ENCODE data around the gene KSR1. TPM values are rescaled to one million over a fixed set of nuclear protein-coding genes. Genes with fewer than 3 reads are reported as not detected.

KSR1 gene
- total and polyA plus RNA-seq, 9 of the 15 experiments (the other 6 are each of a cell fraction or from before 2014, with no cell fraction given): 1.4 to 51.7 (median 18.4) TPM

DNA sequence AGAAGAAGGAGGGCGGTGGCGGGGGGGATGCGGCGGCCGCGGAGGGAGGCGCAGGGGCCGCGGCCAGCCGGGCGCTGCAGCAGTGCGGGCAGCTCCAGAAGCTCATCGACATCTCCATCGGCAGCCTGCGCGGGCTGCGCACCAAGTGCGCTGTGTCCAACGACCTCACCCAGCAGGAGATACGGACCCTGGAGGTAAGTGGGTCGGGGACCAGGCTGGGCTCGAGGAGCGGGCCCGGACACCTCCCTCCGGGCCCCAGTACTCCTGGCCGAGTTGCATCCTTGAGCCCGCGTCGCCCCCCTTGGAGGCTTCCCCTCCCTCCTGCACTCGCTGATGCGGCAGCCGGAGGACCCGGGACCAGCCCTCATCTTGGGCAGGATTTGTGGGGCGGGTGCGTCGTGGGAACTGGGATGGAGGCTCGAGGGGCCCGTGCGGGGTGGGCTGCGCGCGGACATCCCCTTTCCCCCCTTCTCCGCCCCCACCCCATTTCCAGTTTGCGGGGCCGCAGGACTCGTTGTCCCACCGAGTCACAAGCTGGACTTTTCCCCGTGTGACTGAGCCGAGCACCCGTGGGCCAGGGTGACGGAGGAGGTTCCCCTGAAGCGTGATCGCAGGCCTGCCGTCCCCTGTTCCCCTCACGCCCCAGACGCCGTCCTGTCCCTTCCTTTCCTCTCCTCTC, 572 bp downstream of the KSR1 start (continued):
- TF ChIP-seq, protein P1, sequence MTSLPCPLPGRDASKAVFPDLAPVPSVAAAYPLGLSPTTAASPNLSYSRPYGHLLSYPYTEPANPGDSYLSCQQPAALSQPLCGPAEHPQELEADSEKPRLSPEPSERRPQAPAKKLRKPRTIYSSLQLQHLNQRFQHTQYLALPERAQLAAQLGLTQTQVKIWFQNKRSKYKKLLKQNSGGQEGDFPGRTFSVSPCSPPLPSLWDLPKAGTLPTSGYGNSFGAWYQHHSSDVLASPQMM (CRISPR knock-in tag; IDR thresholded peaks at IDR 0.05): no peak
- TF ChIP-seq RBFOX2 (IDR thresholded peaks at IDR 0.05; ENCODE audit: low read depth, low read length): peak; percentile 68
- TF ChIP-seq, protein P2, sequence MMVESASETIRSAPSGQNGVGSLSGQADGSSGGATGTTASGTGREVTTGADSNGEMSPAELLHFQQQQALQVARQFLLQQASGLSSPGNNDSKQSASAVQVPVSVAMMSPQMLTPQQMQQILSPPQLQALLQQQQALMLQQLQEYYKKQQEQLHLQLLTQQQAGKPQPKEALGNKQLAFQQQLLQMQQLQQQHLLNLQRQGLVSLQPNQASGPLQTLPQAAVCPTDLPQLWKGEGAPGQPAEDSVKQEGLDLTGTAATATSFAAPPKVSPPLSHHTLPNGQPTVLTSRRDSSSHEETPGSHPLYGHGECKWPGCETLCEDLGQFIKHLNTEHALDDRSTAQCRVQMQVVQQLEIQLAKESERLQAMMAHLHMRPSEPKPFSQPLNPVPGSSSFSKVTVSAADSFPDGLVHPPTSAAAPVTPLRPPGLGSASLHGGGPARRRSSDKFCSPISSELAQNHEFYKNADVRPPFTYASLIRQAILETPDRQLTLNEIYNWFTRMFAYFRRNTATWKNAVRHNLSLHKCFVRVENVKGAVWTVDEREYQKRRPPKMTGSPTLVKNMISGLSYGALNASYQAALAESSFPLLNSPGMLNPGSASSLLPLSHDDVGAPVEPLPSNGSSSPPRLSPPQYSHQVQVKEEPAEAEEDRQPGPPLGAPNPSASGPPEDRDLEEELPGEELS (CRISPR knock-in tag; IDR thresholded peaks at IDR 0.05; ENCODE audit: borderline replicate concordance): no peak
- TF ChIP-seq GTF2E2 (tag; IDR thresholded peaks at IDR 0.05): no peak
- peak; percentile 19 for TF ChIP-seq KDM5B (IDR thresholded peaks at IDR 0.05; ENCODE audit: insufficient replicate concordance, low read depth, low read length)
- no peak for TF ChIP-seq MCM3 (IDR thresholded peaks at IDR 0.05)
- no peak for TF ChIP-seq MEF2A (IDR thresholded peaks at IDR 0.05; ENCODE audit: control insufficient read depth, low read depth, low read length)
- no peak for TF ChIP-seq KAT2B (IDR thresholded peaks at IDR 0.05; ENCODE audit: low read depth, low read length)
- no peak for TF ChIP-seq ZBED1 (IDR thresholded peaks at IDR 0.05)
- TF ChIP-seq RHOXF2B (CRISPR knock-in tag; conservative IDR thresholded peaks at IDR 0.05): no peak
- TF ChIP-seq ZNF830 (CRISPR knock-in tag; IDR thresholded peaks at IDR 0.05): no peak
- TF ChIP-seq CEBPB (tag; IDR thresholded peaks at IDR 0.05): no peak
- no peak for TF ChIP-seq ZBTB9 (CRISPR knock-in tag; IDR thresholded peaks at IDR 0.05)
- TF ChIP-seq FOXJ3 (CRISPR knock-in tag; IDR thresholded peaks at IDR 0.05): no peak
- no peak; the same call in 1 of the 2 replicates for TF ChIP-seq ZNF449 (CRISPR knock-in tag; IDR thresholded peaks at IDR 0.05)
- no peak for TF ChIP-seq TCF7 (IDR thresholded peaks at IDR 0.05; ENCODE audit: borderline replicate concordance)
- no peak for TF ChIP-seq NCOA6 (IDR thresholded peaks at IDR 0.05)
- TF ChIP-seq ZNF699 (CRISPR knock-in tag; IDR thresholded peaks at IDR 0.05; ENCODE audit: insufficient replicate concordance): no peak
- no peak for TF ChIP-seq MTA2 (IDR thresholded peaks at IDR 0.05; ENCODE audit: low read depth)
- TF ChIP-seq, protein P3, sequence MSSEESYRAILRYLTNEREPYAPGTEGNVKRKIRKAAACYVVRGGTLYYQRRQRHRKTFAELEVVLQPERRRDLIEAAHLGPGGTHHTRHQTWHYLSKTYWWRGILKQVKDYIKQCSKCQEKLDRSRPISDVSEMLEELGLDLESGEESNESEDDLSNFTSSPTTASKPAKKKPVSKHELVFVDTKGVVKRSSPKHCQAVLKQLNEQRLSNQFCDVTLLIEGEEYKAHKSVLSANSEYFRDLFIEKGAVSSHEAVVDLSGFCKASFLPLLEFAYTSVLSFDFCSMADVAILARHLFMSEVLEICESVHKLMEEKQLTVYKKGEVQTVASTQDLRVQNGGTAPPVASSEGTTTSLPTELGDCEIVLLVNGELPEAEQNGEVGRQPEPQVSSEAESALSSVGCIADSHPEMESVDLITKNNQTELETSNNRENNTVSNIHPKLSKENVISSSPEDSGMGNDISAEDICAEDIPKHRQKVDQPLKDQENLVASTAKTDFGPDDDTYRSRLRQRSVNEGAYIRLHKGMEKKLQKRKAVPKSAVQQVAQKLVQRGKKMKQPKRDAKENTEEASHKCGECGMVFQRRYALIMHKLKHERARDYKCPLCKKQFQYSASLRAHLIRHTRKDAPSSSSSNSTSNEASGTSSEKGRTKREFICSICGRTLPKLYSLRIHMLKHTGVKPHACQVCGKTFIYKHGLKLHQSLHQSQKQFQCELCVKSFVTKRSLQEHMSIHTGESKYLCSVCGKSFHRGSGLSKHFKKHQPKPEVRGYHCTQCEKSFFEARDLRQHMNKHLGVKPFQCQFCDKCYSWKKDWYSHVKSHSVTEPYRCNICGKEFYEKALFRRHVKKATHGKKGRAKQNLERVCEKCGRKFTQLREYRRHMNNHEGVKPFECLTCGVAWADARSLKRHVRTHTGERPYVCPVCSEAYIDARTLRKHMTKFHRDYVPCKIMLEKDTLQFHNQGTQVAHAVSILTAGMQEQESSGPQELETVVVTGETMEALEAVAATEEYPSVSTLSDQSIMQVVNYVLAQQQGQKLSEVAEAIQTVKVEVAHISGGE (CRISPR knock-in tag; IDR thresholded peaks at IDR 0.05): no peak
